Liver (tissue), 9 donors: ENCODE data around the gene GNG7. TPM values are rescaled to one million over a fixed set of nuclear protein-coding genes. Genes with fewer than 3 reads are reported as not detected.

Source experiments
- DNase-seq: peaks from one replicate; pipeline ENCODE4 v3.0.0-alpha.2; 2017; ENCODE audit warnings: low spot score
- H3K27ac ChIP-seq, 2 donors: one replicate each; pipeline ENCODE4 v1.7.0; 2013; ENCODE audit warnings: inconsistent platforms in 2 of 2, low read length in 2 of 2, control low read depth in 1 of 2, low read depth in 1 of 2, mild to moderate bottlenecking in 1 of 2
- H3K27me3 ChIP-seq, 4 donors: one replicate each; pipeline versions ENCODE4 v1.6.1 to v1.7.0; 2013; ENCODE audit warnings: low read length in 3 of 4, inconsistent platforms in 1 of 4, mild to moderate bottlenecking in 1 of 4, moderate library complexity in 1 of 4; ENCODE audit not compliant: control insufficient read depth in 4 of 4, insufficient read depth in 4 of 4
- H3K36me3 ChIP-seq, 4 donors: one replicate each; pipeline versions ENCODE4 v1.6.1 to v1.7.0; 2013; ENCODE audit warnings: low read length in 3 of 4, mild to moderate bottlenecking in 3 of 4, low read depth in 1 of 4, moderate library complexity in 1 of 4; ENCODE audit not compliant: control insufficient read depth in 4 of 4, insufficient read depth in 3 of 4
- H3K4me1 ChIP-seq, 4 donors: one replicate each; pipeline versions ENCODE4 v1.6.1 to v1.7.0; 2013; ENCODE audit warnings: low read length in 3 of 4, mild to moderate bottlenecking in 3 of 4, moderate library complexity in 1 of 4; ENCODE audit not compliant: control insufficient read depth in 4 of 4, insufficient read depth in 4 of 4
- H3K4me3 ChIP-seq, 3 donors: one replicate each; pipeline versions ENCODE4 v1.6.1 to v1.7.0; 2013; ENCODE audit warnings: low read length in 3 of 3, control low read depth in 1 of 3, low read depth in 1 of 3, mild to moderate bottlenecking in 1 of 3
- H3K9ac ChIP-seq, 2 donors: one replicate each; pipeline ENCODE4 v1.7.0; 2013; ENCODE audit warnings: low read length in 2 of 2, mild to moderate bottlenecking in 2 of 2, moderate library complexity in 2 of 2, control low read depth in 1 of 2, low read depth in 1 of 2
- H3K9me3 ChIP-seq, 4 donors: one replicate each; pipeline versions ENCODE4 v1.6.1 to v1.7.0; 2013; ENCODE audit warnings: low read length in 3 of 4; ENCODE audit not compliant: control insufficient read depth in 4 of 4
- ATF3 ChIP-seq: IDR thresholded peaks from 2 replicates; pipeline ENCODE4 v1.6.1; 2016; ENCODE audit warnings: antibody characterized with exemption
- CTCF ChIP-seq: fragments of 150-350 bp; IDR thresholded peaks from 2 replicates; pipeline ENCODE4 v1.5.1; 2017; ENCODE audit warnings: improper control_type of control experiment, low read depth, low read length; ENCODE audit not compliant: missing input control
- EGR1 ChIP-seq, 2 donors: IDR thresholded peaks; 2 replicates each; pipeline ENCODE4 v1.6.1; 2016 to 2018; ENCODE audit warnings: antibody characterized with exemption in 2 of 2, low read depth in 2 of 2
- FOXA1 ChIP-seq: IDR thresholded peaks from 2 replicates; pipeline ENCODE4 v1.6.1; 2016; ENCODE audit warnings: antibody characterized with exemption
- FOXA2 ChIP-seq: IDR thresholded peaks from 2 replicates; pipeline ENCODE4 v1.6.1; 2016; ENCODE audit warnings: antibody characterized with exemption
- GABPA ChIP-seq, 2 donors: IDR thresholded peaks in 1 of 2; conservative IDR thresholded peaks in 1 of 2; 2 replicates each; pipeline ENCODE4 v1.6.1; 2016; ENCODE audit warnings: antibody characterized with exemption in 2 of 2, mild to moderate bottlenecking in 1 of 2, moderate library complexity in 1 of 2
- HNF4A ChIP-seq, 2 donors: conservative IDR thresholded peaks; 2 replicates each; pipeline ENCODE4 v1.6.1; 2016; ENCODE audit warnings: antibody characterized with exemption in 2 of 2, mild to moderate bottlenecking in 2 of 2
- HNF4G ChIP-seq: IDR thresholded peaks from 2 replicates; pipeline ENCODE4 v1.6.1; 2016; ENCODE audit warnings: antibody characterized with exemption
- JUND ChIP-seq, 2 donors: IDR thresholded peaks; 2 replicates each; pipeline ENCODE4 v1.6.1; 2016; ENCODE audit warnings: antibody characterized with exemption in 2 of 2
- MAX ChIP-seq: IDR thresholded peaks from 2 replicates; pipeline ENCODE4 v1.6.1; 2016; ENCODE audit warnings: antibody characterized with exemption
- NR2F2 ChIP-seq: IDR thresholded peaks from 2 replicates; pipeline ENCODE4 v1.6.1; 2016; ENCODE audit warnings: antibody characterized with exemption
- RAD21 ChIP-seq, 2 donors: IDR thresholded peaks; 2 replicates each; pipeline ENCODE4 v1.6.1; 2016; ENCODE audit warnings: antibody characterized with exemption in 2 of 2, mild to moderate bottlenecking in 2 of 2
- RXRA ChIP-seq, 2 donors: IDR thresholded peaks; 2 replicates each; pipeline ENCODE4 v1.6.1; 2017 to 2018; ENCODE audit warnings: antibody characterized with exemption in 2 of 2, mild to moderate bottlenecking in 1 of 2
- SP1 ChIP-seq: IDR thresholded peaks from 2 replicates; pipeline ENCODE4 v1.6.1; 2018; ENCODE audit warnings: antibody characterized with exemption, mild to moderate bottlenecking
- TAF1 ChIP-seq: conservative IDR thresholded peaks from 2 replicates; pipeline ENCODE4 v1.6.1; 2016; ENCODE audit warnings: antibody characterized with exemption, mild to moderate bottlenecking
- YY1 ChIP-seq: IDR thresholded peaks from 2 replicates; pipeline ENCODE4 v1.6.1; 2016; ENCODE audit warnings: antibody characterized with exemption, mild to moderate bottlenecking
- ZBTB33 ChIP-seq: IDR thresholded peaks from 2 replicates; pipeline ENCODE4 v1.6.1; 2016; ENCODE audit warnings: antibody characterized with exemption
- WGBS: extraction: QIAGEN DNeasy Blood & Tissue Kit; methylation state at CpG from one replicate; pipeline ENCODE4 v1.1.7; 2013; 5-methylcytosine and 5-hydroxymethylcytosine counted together
- polyA plus RNA-seq, 2 donors: library from polyadenylated mRNA; stranded (reverse) in 1 of 2; unstranded in 1 of 2; fragments of 200-250 nt in 1 of 2; fragments of >200 nt in 1 of 2; fragmentation: Nextera tagmentation in 1 of 2; extraction: Ambion mirVana in 1 of 2; gene quantifications; one replicate each; pipeline versions ENCODE4 v1.2.1 to v1.2.3, GENCODE V29; 2013 to 2015
- total RNA-seq, 2 donors: library from RNA; depleted of rRNA; stranded (reverse); fragments of >200 nt; gene quantifications; one replicate each; pipeline ENCODE4 v1.2.3, GENCODE V29; 2014
- donor health status: healthy.
- donor health status: healthy.
- donor health status: healthy.
- donor health status: healthy.
- donor health status: healthy.

GNG7 gene
- total and polyA plus RNA-seq, 4 donors = 0.75 to 1.9 (median 1.1) TPM

- 96% methylated on average over 11 of the region's 11 CpGs for WGBS
- no peak for DNase-seq
- no peaks in the 10 kb centered on the region for H3K27me3 ChIP-seq
- no peaks in the 10 kb centered on the region for H3K36me3 ChIP-seq
- peaks cover 8 to 25% (median 19%) of the 10 kb centered on the region in 4 donors for H3K4me1 ChIP-seq
- H3K27ac ChIP-seq = peak overlapping the region; percentile 48 to 59
- H3K4me3 ChIP-seq = no peak overlapping the region
- TF ChIP-seq ATF3 = no peak
- no peak for TF ChIP-seq FOXA2
- TF ChIP-seq HNF4A (conservative IDR thresholded peaks at IDR 0.05) = no peak
- no peak for TF ChIP-seq EGR1 (IDR thresholded peaks at IDR 0.05; ENCODE audit: low read depth in 2 of 2)
- TF ChIP-seq CTCF = no peak
- no peaks in the 10 kb centered on the region for H3K9me3 ChIP-seq
- no peak overlapping the region for H3K9ac ChIP-seq
Measured at GRCh38 chr19:2548966-2549365, 153.5 kb downstream of the GNG7 start.

- Histone ChIP-seq H3K9ac (no peak overlapping the region), H3K27me3 (no peaks in the 10 kb centered on the region), H3K9me3 (no peaks in the 10 kb centered on the region), H3K27ac (peak overlapping the region; percentile 81 to 84), H3K36me3 (no peaks in the 10 kb centered on the region), H3K4me3 (no peak overlapping the region), H3K4me1 (peaks cover 12 to 35% (median 24%) of the 10 kb centered on the region in 4 donors)
- 91% methylated on average over 9 of the region's 9 CpGs for WGBS
- no peak for TF ChIP-seq RXRA (IDR thresholded peaks at IDR 0.05)
- TF ChIP-seq NR2F2 = no peak
- no peak for TF ChIP-seq HNF4G
- no peak for TF ChIP-seq GABPA (IDR thresholded peaks at IDR 0.05 in 1 of 2, conservative IDR thresholded peaks at IDR 0.05 in 1 of 2)
- TF ChIP-seq MAX = no peak
- no peak for TF ChIP-seq TAF1
- DNase-seq = no peak
Measured at GRCh38 chr19:2547721-2548120, 154.8 kb downstream of the GNG7 start.

GRCh38 chr19:2547033-2547680 lies 155.3 kb downstream of the GNG7 start:
- Histone ChIP-seq H3K4me3 (no peak overlapping the region), H3K9ac (no peak overlapping the region), H3K4me1 (peaks cover 16 to 41% (median 27%) of the 10 kb centered on the region in 4 donors), H3K27ac (peak overlapping the region; percentile 81 to 84), H3K27me3 (no peaks in the 10 kb centered on the region), H3K9me3 (no peaks in the 10 kb centered on the region), H3K36me3 (no peaks in the 10 kb centered on the region)
- 78% methylated on average over 15 of the region's 15 CpGs for WGBS
- TF ChIP-seq HNF4G (peak; percentile 13), GABPA (IDR thresholded peaks at IDR 0.05 in 1 of 2, conservative IDR thresholded peaks at IDR 0.05 in 1 of 2) (no peak), NR2F2 (no peak), HNF4A (conservative IDR thresholded peaks at IDR 0.05) (peak; percentile 16 to 43), RAD21 (IDR thresholded peaks at IDR 0.05) (no peak), RXRA (IDR thresholded peaks at IDR 0.05) (no peak), FOXA2 (no peak), CTCF (no peak), FOXA1 (no peak), ZBTB33 (no peak), SP1 (no peak), YY1 (no peak), EGR1 (IDR thresholded peaks at IDR 0.05; ENCODE audit: low read depth in 2 of 2) (no peak), JUND (IDR thresholded peaks at IDR 0.05) (no peak), ATF3 (no peak)
- DNase-seq = no peak
